PC-3 (cell line): ENCODE measurements around the gene AP2A1. TPM values are rescaled to one million over a fixed set of nuclear protein-coding genes. Genes with fewer than 3 reads are reported as not detected.

Experiments used
- ATAC-seq: fragments of 200-7000 bp; cut with Tn5 transposase; 2 replicates; pipeline ENCODE4 v1.9.1; 2020; ENCODE audit warnings: mild to moderate bottlenecking, moderate library complexity
- BruUV-seq: library from RNA; stranded (reverse); fragments of 400-500 nt; replicated peaks from 2 replicates; lab custom pipeline; 2021; lab: Mats Ljungman, UMichigan
- CTCF ChIA-PET: fragments of 300-600 bp; sonication (Branson Sonifier 250); formaldehyde crosslinking; loops from one replicate; lab custom pipeline; 2022; ENCODE audit warnings: antibody characterized with exemption; lab: Charles Lee
- POLR2A ChIA-PET: fragments of 300-600 bp; sonication (Branson Sonifier 250); formaldehyde crosslinking; loops from one replicate; lab custom pipeline; 2022; ENCODE audit warnings: antibody characterized with exemption; ENCODE audit not compliant: unreplicated experiment; lab: Charles Lee
- DNase-seq: peaks from one replicate; pipeline ENCODE4 v3.0.0-alpha.2; 2015
- H2AFZ ChIP-seq: fragments of 300-600 bp; sonication (generic); 2 replicates; pipeline ENCODE4 v1.6.0; 2016; ENCODE audit warnings: antibody characterized with exemption, low read length
- H3F3A ChIP-seq: fragments of 300-600 bp; sonication (generic); one replicate; pipeline ENCODE4 v1.6.0; 2017; ENCODE audit warnings: antibody characterized with exemption, low read length, control low read depth, mild to moderate bottlenecking; ENCODE audit not compliant: unreplicated experiment
- H3K27ac ChIP-seq: fragments of 300-600 bp; sonication (generic); 2 replicates; pipeline ENCODE4 v1.5.1; 2016; ENCODE audit warnings: mild to moderate bottlenecking, low read length
- H3K27me3 ChIP-seq: fragments of 300-600 bp; sonication (generic); 2 replicates; pipeline ENCODE4 v1.6.1; 2016; ENCODE audit warnings: low read length, mixed read lengths
- H3K36me3 ChIP-seq: fragments of 300-600 bp; sonication (generic); 2 replicates; pipeline ENCODE4 v1.6.1; 2016; ENCODE audit warnings: low read depth, mixed run types, low read length, mixed read lengths
- H3K4me1 ChIP-seq: fragments of 300-600 bp; sonication (generic); 2 replicates; pipeline ENCODE4 v1.5.1; 2016; ENCODE audit warnings: low read length; ENCODE audit not compliant: insufficient read depth
- H3K4me2 ChIP-seq: fragments of 300-600 bp; sonication (generic); 2 replicates; pipeline ENCODE4 v1.6.0; 2016; ENCODE audit warnings: low read length
- H3K4me3 ChIP-seq: fragments of 300-600 bp; sonication (generic); 2 replicates; pipeline ENCODE4 v1.5.1; 2016; ENCODE audit warnings: mild to moderate bottlenecking, low read length, mixed read lengths
- H3K79me2 ChIP-seq: fragments of 300-600 bp; sonication (generic); 2 replicates; pipeline ENCODE4 v1.6.1; 2017; ENCODE audit warnings: low read length, mixed read lengths
- H3K9ac ChIP-seq: fragments of 300-600 bp; sonication (generic); 2 replicates; pipeline ENCODE4 v1.6.0; 2016; ENCODE audit warnings: mild to moderate bottlenecking, low read length
- H3K9me2 ChIP-seq: fragments of 300-600 bp; sonication (generic); replicated peaks from 2 replicates; pipeline ENCODE4 v1.6.1; 2016; ENCODE audit warnings: mixed run types, low read length, mixed read lengths
- H3K9me3 ChIP-seq: fragments of 300-600 bp; sonication (generic); 2 replicates; pipeline ENCODE4 v1.6.1; 2016; ENCODE audit warnings: low read length, mixed read lengths
- H4K20me1 ChIP-seq: fragments of 300-600 bp; sonication (generic); 2 replicates; pipeline ENCODE4 v1.6.1; 2016; ENCODE audit warnings: low read length, mixed read lengths
- EZH2 ChIP-seq: fragments of 300-600 bp; sonication (generic); IDR thresholded peaks from one replicate; pipeline ENCODE4 v1.6.1; 2017; ENCODE audit warnings: antibody characterized with exemption, mild to moderate bottlenecking, low read length; ENCODE audit not compliant: unreplicated experiment
- EZH2phosphoT487 ChIP-seq: fragments of 300-600 bp; sonication (generic); IDR thresholded peaks from 2 replicates; pipeline ENCODE4 v1.6.1; 2018; ENCODE audit warnings: mild to moderate bottlenecking, antibody characterized with exemption, low read length, borderline replicate concordance
- intact Hi-C: fragments of 100-400 bp; cut with micrococcal nuclease; formaldehyde crosslinking; loops from 2 replicates; pipeline ENCODE4 v1.9.0; 2023
- total RNA-seq: library from RNA; depleted of rRNA; stranded (reverse); fragments of >200 nt; gene quantifications from 2 replicates; pipeline ENCODE4 v1.2.3, GENCODE V29; 2014
- TF ChIP-seq, protein P1 (sequence below): fragments of 300-600 bp; sonication (generic); conservative IDR thresholded peaks from 2 replicates; pipeline ENCODE4 v1.5.1; 2017; ENCODE audit warnings: antibody characterized with exemption, low read depth, mild to moderate bottlenecking, low read length

AP2A1 gene
- total RNA-seq, 1 experiment from 2014 or later: 143 TPM

DNA sequence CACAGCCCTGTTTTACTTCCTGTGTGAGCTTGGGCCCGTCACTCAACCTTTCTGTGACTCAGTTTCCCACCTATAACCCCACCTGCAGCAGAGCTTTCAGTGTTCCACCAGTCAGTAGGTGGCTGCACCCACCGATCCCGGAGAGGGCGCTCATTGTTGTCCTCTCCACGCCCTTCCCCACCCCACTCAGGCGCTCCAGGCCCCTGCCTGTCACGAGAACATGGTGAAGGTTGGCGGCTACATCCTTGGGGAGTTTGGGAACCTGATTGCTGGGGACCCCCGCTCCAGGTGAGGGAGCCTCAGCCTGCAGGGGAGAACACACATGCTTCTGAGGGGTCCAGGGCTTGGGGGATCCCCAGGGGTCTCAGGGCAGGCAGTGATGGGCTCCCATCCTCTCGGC is 34.0 kb downstream of the AP2A1 start:
- H3K9ac ChIP-seq: no peak overlapping the region
- no peaks in the 10 kb centered on the region for H3F3A ChIP-seq
- ChIA-PET POLR2A (no interaction called here), CTCF (interaction anchor here (0.6 kb wide), 1 partner anchor 118 kb away, joined by 7 read pairs; no protein-coding TSS in a partner anchor)
- no TSS peak for BruUV-seq
- DNase-seq: no peak
- intact Hi-C loops: no loop called here
- H3K27ac ChIP-seq: no peak overlapping the region
- no peak overlapping the region for H3K4me3 ChIP-seq
- H4K20me1 ChIP-seq: no peaks in the 10 kb centered on the region
- no peak overlapping the region for H2AFZ ChIP-seq
- no peaks in the 10 kb centered on the region for H3K79me2 ChIP-seq
- no peaks in the 10 kb centered on the region for H3K9me3 ChIP-seq
- H3K4me2 ChIP-seq: no peak overlapping the region
- no peaks in the 10 kb centered on the region for H3K27me3 ChIP-seq
- TF ChIP-seq, protein P1, sequence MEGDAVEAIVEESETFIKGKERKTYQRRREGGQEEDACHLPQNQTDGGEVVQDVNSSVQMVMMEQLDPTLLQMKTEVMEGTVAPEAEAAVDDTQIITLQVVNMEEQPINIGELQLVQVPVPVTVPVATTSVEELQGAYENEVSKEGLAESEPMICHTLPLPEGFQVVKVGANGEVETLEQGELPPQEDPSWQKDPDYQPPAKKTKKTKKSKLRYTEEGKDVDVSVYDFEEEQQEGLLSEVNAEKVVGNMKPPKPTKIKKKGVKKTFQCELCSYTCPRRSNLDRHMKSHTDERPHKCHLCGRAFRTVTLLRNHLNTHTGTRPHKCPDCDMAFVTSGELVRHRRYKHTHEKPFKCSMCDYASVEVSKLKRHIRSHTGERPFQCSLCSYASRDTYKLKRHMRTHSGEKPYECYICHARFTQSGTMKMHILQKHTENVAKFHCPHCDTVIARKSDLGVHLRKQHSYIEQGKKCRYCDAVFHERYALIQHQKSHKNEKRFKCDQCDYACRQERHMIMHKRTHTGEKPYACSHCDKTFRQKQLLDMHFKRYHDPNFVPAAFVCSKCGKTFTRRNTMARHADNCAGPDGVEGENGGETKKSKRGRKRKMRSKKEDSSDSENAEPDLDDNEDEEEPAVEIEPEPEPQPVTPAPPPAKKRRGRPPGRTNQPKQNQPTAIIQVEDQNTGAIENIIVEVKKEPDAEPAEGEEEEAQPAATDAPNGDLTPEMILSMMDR: no peak
- TF ChIP-seq EZH2phosphoT487 (no peak), EZH2 (no peak)
- no peaks in the 10 kb centered on the region for H3K4me1 ChIP-seq
- peaks cover 61% of the 10 kb centered on the region for H3K36me3 ChIP-seq
- no peak for ATAC-seq
- H3K9me2 ChIP-seq: no peaks in the 10 kb centered on the region

GRCh38 chr19:49801401-49801888 is 34.6 kb downstream of the AP2A1 start:
- H3K27me3 ChIP-seq: no peaks in the 10 kb centered on the region
- no peaks in the 10 kb centered on the region for H3K9me2 ChIP-seq
- no peak overlapping the region for H3K4me3 ChIP-seq
- DNase-seq: no peak
- peaks cover 3% of the 10 kb centered on the region for H3F3A ChIP-seq
- H3K4me1 ChIP-seq: no peaks in the 10 kb centered on the region
- POLR2A ChIA-PET: no interaction called here
- H3K36me3 ChIP-seq: peaks cover 55% of the 10 kb centered on the region
- BruUV-seq: TSS peak; percentile 14
- intact Hi-C loops: no loop called here
- ATAC-seq: no peak
- CTCF ChIA-PET: no interaction called here
- TF ChIP-seq EZH2phosphoT487 (no peak), EZH2 (no peak)
- TF ChIP-seq, protein P1: no peak
- no peaks in the 10 kb centered on the region for H3K79me2 ChIP-seq
- H4K20me1 ChIP-seq: no peaks in the 10 kb centered on the region
- no peak overlapping the region for H3K9ac ChIP-seq
- H2AFZ ChIP-seq: no peak overlapping the region
- no peak overlapping the region for H3K4me2 ChIP-seq
- no peaks in the 10 kb centered on the region for H3K9me3 ChIP-seq
- H3K27ac ChIP-seq: no peak overlapping the region

DNA sequence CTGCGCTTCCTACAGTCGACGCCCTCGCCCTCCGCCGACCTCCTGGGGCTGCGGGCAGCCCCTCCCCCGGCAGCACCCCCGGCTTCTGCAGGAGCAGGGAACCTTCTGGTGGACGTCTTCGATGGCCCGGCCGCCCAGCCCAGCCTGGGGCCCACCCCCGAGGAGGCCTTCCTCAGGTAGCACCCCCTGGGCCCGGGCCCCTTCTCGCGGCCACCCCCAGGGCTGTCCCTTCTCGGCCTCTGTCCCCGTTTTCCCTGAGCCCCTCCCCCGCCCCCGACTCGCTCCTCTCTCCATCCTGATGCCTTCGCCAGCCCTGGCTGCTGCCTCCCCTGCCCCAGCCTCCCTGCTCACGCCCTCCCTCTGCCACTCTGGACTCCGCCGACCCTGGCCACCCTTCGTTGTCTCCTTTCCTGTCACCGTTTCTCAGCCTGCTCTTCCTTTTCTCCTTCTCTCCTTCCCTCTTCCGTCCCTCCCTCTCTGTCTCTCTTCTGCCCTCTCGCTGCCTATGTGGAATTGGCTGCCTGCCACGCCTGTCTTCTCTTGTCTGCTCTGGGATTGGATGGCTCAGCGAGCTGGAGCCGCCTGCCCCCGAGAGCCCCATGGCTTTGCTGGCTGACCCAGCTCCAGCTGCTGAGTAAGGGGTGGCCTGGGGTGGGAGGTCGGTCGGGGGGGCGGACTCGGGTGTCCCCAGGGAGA is 35.3 kb downstream of the AP2A1 start:
- no peak for DNase-seq
- H3F3A ChIP-seq: peaks cover 4% of the 10 kb centered on the region
- BruUV-seq: no TSS peak
- peak; percentile 37; the same call in 1 of the 2 replicates for ATAC-seq
- TF ChIP-seq, protein P1: no peak
- TF ChIP-seq EZH2phosphoT487 (no peak), EZH2 (no peak)
- H4K20me1 ChIP-seq: no peaks in the 10 kb centered on the region
- H3K27me3 ChIP-seq: no peaks in the 10 kb centered on the region
- intact Hi-C loops: no loop called here
- H3K4me1 ChIP-seq: no peaks in the 10 kb centered on the region
- H2AFZ ChIP-seq: no peak overlapping the region
- H3K9me2 ChIP-seq: no peaks in the 10 kb centered on the region
- ChIA-PET CTCF (no interaction called here), POLR2A (no interaction called here)
- no peaks in the 10 kb centered on the region for H3K9me3 ChIP-seq
- no peak overlapping the region for H3K27ac ChIP-seq
- H3K4me2 ChIP-seq: no peak overlapping the region
- H3K79me2 ChIP-seq: no peaks in the 10 kb centered on the region
- no peak overlapping the region for H3K4me3 ChIP-seq
- H3K9ac ChIP-seq: no peak overlapping the region
- peaks cover 48% of the 10 kb centered on the region for H3K36me3 ChIP-seq
